Psoas muscle (tissue), 8 donors: ENCODE data around the gene WDR43. TPM values are rescaled to one million over a fixed set of nuclear protein-coding genes. Genes with fewer than 3 reads are reported as not detected.

Source experiments
- ATAC-seq, 4 donors: fragments of 200-7000 bp; cut with Tn5 transposase; one replicate each; pipeline ENCODE4 v1.9.1; 2020; ENCODE audit warnings: moderate library complexity in 3 of 4, mild to moderate bottlenecking in 2 of 4
- DNase-seq, 2 donors: peaks; one replicate each; pipeline ENCODE4 v3.0.0-alpha.2; 2020
- H3K27ac ChIP-seq: fragments of 200-600 bp; one replicate; pipeline ENCODE4 v1.8.0; 2022
- H3K27me3 ChIP-seq, 3 donors: fragments of 200-600 bp in 1 of 3; one replicate each; pipeline versions ENCODE4 v1.6.1 to v1.8.0; 2013 to 2022; ENCODE audit warnings: low read length in 2 of 3, mild to moderate bottlenecking in 2 of 3, moderate library complexity in 1 of 3; ENCODE audit not compliant: insufficient read depth in 3 of 3
- H3K36me3 ChIP-seq, 2 donors: fragments of 200-600 bp in 1 of 2; one replicate each; pipeline versions ENCODE4 v1.6.1 to v1.8.0; 2013 to 2022; ENCODE audit warnings: low read depth in 1 of 2, mild to moderate bottlenecking in 1 of 2, moderate library complexity in 1 of 2; ENCODE audit not compliant: insufficient read depth in 1 of 2
- H3K4me1 ChIP-seq: fragments of 200-600 bp; one replicate; pipeline ENCODE4 v1.8.0; 2022
- H3K4me3 ChIP-seq: fragments of 200-600 bp; one replicate; pipeline ENCODE4 v1.8.0; 2022; ENCODE audit warnings: mild to moderate bottlenecking
- H3K9me3 ChIP-seq: fragments of 200-600 bp; one replicate; pipeline ENCODE4 v1.8.0; 2022
- CTCF ChIP-seq: fragments of 200-600 bp; IDR thresholded peaks from one replicate; pipeline ENCODE4 v1.8.0; 2022; ENCODE audit warnings: antibody characterized with exemption
- WGBS, 3 donors: extraction: QIAGEN DNeasy Blood & Tissue Kit; methylation state at CpG; one replicate each; pipeline versions ENCODE4 v1.1.6 to v1.1.7; 2013; 5-methylcytosine and 5-hydroxymethylcytosine counted together
- intact Hi-C, 2 donors: fragments of 100-400 bp; cut with DNase I; formaldehyde crosslinking; loops; one replicate each; pipeline versions ENCODE4 v1.11.0 to v1.14.2; 2022
- polyA plus RNA-seq, 3 donors: library from polyadenylated mRNA; stranded (reverse); fragments of 200-250 nt; gene quantifications; one replicate each; pipeline ENCODE4 v1.2.3, GENCODE V29; 2013
- total RNA-seq, 4 donors: library from RNA; stranded (reverse); fragmentation: NEBNext Ultra II Directional in 2 of 4; extraction: Animal tissue kit (Norgen Biotek cat#: 25700) in 2 of 4; gene quantifications; one replicate each; pipeline versions ENCODE4 v1.2.1 to v1.2.4, GENCODE V29; 2021 to 2023
- donor health status: healthy with polysubstance abuse.
- donor health status: DM: no; HTN: no; CAD: no; lungs with moderate emphysema.
- donor health status: Bipolar disorder and iron deficiency.
- donor health status: healthy.
- donor health status: DM: yes; HTN: yes; CAD: no.
- donor health status: DM: no; HTN: no; CAD: no.
- donor health status: DM: no; HTN: no; CAD: no.
- donor health status: DM: yes; HTN: yes; CAD: no.

The WDR43 gene
- total and polyA plus RNA-seq, 7 donors: 25.5 to 89.5 (median 54.4) TPM

DNA sequence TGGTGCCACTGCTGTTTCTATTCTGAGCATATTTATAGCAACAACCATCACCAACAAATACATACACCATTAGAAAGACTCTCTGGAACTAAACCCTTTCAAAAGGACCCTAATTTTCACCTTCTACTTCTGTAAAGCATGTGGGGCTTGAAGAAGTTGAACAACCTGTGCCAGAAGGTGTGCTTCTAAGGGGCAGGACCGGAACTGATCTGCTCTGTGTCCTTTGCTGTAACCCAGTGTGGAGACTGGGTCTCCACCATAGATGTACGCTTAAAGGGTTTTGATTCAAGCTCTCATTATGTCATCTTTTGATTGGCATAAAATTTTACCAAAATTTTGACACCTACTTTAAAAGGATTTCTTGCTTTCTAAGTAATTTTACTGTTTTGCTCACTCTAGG is 40.3 kb downstream of the WDR43 start:
- ATAC-seq (no peak), DNase-seq (no peak)
- no peak for TF ChIP-seq CTCF
- no peaks in the 10 kb centered on the region for H3K4me1 ChIP-seq
- no peaks in the 10 kb centered on the region for H3K27me3 ChIP-seq
- H3K9me3 ChIP-seq: no peaks in the 10 kb centered on the region
- intact Hi-C loops: no loop called here
- WGBS, 3 donors: 97 to 98% (median 97%) methylated on average over 2 of the region's 2 CpGs
- no peak overlapping the region for H3K4me3 ChIP-seq
- peaks cover 16 to 96% of the 10 kb centered on the region in 2 donors for H3K36me3 ChIP-seq
- no peak overlapping the region for H3K27ac ChIP-seq

DNA sequence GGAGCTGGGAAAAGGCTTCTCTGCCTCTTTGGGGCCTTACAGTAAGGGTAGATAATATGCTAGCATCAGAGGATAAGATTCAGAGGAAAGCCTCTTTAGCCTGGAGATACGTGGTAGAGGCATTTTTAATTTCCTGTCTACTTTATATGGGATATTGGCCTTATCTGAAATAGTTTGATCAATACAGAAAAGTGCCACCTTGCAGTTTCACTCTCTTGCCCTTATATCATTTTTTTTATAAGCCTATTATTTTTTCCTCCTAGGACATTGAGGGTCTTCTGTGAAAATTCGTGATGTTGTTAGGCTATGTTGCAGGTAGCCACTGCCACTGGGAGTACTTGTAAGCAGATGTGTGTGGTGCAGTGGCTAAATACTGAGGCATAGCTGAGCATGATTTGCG is 46.5 kb downstream of the WDR43 start:
- 90 to 91% (median 90%) methylated on average over 3 of the region's 3 CpGs for WGBS, 3 donors
- no peak overlapping the region for H3K4me3 ChIP-seq

GRCh38 chr2:28944535-28945248 is 50.2 kb downstream of the WDR43 start:
- intact Hi-C loops: loop anchor here in 1 of 2 donors (5.0 kb wide), 1 partner anchor 122 kb away; no protein-coding TSS in a partner anchor
- Histone ChIP-seq H3K36me3 (peaks cover 18 to 95% of the 10 kb centered on the region in 2 donors), H3K4me3 (no peak overlapping the region), H3K27ac (no peak overlapping the region), H3K27me3 (no peaks in the 10 kb centered on the region), H3K9me3 (no peaks in the 10 kb centered on the region), H3K4me1 (no peaks in the 10 kb centered on the region)
- TF ChIP-seq CTCF: no peak
- 90 to 94% (median 92%) methylated on average over 14 of the region's 14 CpGs for WGBS, 3 donors
- ATAC-seq (peak in 1 of 4 donors; percentile 29), DNase-seq (no peak)

More for the DNA sequence above, 46.5 kb downstream of the WDR43 start:
- DNase-seq (no peak), ATAC-seq (no peak)
- Histone ChIP-seq H3K9me3 (no peaks in the 10 kb centered on the region), H3K27ac (no peak overlapping the region), H3K27me3 (no peaks in the 10 kb centered on the region), H3K36me3 (peaks cover 19 to 94% of the 10 kb centered on the region in 2 donors), H3K4me1 (no peaks in the 10 kb centered on the region)
- TF ChIP-seq CTCF: no peak
- intact Hi-C loops: no loop called here

DNA sequence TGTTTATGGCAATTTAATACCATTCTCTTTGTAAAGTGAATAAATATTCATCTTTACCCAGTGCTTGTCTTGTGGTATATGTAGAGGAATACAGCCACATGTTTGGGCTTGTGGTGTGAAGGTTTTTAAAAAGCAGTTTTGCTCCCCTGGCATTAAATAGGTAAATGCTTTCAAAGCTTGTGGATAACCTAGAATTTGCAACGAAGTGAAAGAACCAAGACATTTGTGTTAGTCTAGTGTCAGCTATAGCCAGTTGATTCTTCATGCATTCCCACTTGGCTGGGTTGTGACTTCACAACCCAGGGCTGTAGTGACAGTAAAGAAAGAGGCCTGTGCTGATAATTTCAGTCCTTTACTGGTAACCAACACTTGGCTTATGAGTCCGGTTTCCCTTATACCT is 53.7 kb downstream of the WDR43 start:
- DNase-seq: no peak
- Histone ChIP-seq H3K27me3 (no peaks in the 10 kb centered on the region), H3K27ac (no peak overlapping the region), H3K4me3 (no peak overlapping the region), H3K36me3 (peaks cover 12 to 64% of the 10 kb centered on the region in 2 donors), H3K4me1 (peaks cover 22% of the 10 kb centered on the region), H3K9me3 (no peaks in the 10 kb centered on the region)
- intact Hi-C loops: loop anchor here in 1 of 2 donors (5.0 kb wide), 1 partner anchor 126 kb away; no protein-coding TSS in a partner anchor
- TF ChIP-seq CTCF: no peak
- WGBS, 3 donors: 79 to 98% (median 85%) methylated on average over 2 of the region's 2 CpGs
- ATAC-seq: no peak
